ENCODE data around the gene PTPRT.

DNA sequence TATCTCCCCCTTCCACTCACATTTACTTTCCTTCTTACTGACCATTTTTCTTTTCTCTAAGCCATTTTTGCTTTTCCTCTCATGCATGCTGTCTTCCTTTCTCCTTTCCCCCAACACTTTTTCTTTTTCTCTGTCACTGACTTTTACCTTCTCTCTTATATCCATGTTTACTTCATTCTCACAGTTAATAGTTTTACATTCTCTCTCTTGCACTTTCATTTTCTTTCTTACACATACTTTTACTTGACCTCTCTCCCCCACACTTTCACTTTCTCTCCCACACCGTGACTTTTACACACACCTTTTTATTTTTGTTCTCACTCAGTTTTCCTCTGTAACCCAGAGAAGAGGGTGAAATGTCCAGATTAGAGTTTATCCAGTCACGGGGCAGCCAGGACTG, 636.3 kb downstream of the PTPRT start:
- TF ChIP-seq, protein P1, sequence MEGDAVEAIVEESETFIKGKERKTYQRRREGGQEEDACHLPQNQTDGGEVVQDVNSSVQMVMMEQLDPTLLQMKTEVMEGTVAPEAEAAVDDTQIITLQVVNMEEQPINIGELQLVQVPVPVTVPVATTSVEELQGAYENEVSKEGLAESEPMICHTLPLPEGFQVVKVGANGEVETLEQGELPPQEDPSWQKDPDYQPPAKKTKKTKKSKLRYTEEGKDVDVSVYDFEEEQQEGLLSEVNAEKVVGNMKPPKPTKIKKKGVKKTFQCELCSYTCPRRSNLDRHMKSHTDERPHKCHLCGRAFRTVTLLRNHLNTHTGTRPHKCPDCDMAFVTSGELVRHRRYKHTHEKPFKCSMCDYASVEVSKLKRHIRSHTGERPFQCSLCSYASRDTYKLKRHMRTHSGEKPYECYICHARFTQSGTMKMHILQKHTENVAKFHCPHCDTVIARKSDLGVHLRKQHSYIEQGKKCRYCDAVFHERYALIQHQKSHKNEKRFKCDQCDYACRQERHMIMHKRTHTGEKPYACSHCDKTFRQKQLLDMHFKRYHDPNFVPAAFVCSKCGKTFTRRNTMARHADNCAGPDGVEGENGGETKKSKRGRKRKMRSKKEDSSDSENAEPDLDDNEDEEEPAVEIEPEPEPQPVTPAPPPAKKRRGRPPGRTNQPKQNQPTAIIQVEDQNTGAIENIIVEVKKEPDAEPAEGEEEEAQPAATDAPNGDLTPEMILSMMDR (IDR thresholded peaks at IDR 0.05; ENCODE audit: low read length) = no peak
- TF ChIP-seq EZH2 (optimal IDR thresholded peaks at IDR 0.05; ENCODE audit: low read depth, low read length) = no peak

Measured in MM.1S (cell line).